Suprapubic skin (tissue), 4 donors: ENCODE results near the gene SLC16A11.

ENCODE experiments used
- CTCF ChIP-seq, 2 donors: fragments of 200-600 bp in 1 of 2; fragments of 450-650 bp in 1 of 2; sonication (generic) in 1 of 2; IDR thresholded peaks; one replicate each; pipeline ENCODE4 v1.5.1; 2016 to 2019; ENCODE audit warnings: antibody characterized with exemption in 2 of 2, mild to moderate bottlenecking in 1 of 2, moderate library complexity in 1 of 2
- EP300 ChIP-seq: sonication (generic); formaldehyde crosslinking; IDR thresholded peaks from one replicate; pipeline ENCODE4 v1.6.1; 2017; ENCODE audit warnings: antibody characterized with exemption
- POLR2A ChIP-seq, 2 donors: fragments of 450-650 bp; IDR thresholded peaks; one replicate each; pipeline ENCODE4 v1.6.1; 2017; ENCODE audit warnings: antibody characterized with exemption in 2 of 2, mild to moderate bottlenecking in 2 of 2, moderate library complexity in 2 of 2
- POLR2AphosphoS5 ChIP-seq, 3 donors: sonication (generic); formaldehyde crosslinking; IDR thresholded peaks; one replicate each; pipeline ENCODE4 v1.6.1; 2017; ENCODE audit warnings: antibody characterized with exemption in 3 of 3

GRCh38 chr17:7072406-7072805 is 28.5 kb upstream of the SLC16A11 start:
- TF ChIP-seq POLR2AphosphoS5 (IDR thresholded peaks at IDR 0.05) (no peak), CTCF (IDR thresholded peaks at IDR 0.05) (no peak), POLR2A (IDR thresholded peaks at IDR 0.05) (no peak), EP300 (no peak)
